GM12878 (cell line): ENCODE measurements around the gene COL1A1. TPM values are rescaled to one million over a fixed set of nuclear protein-coding genes. Genes with fewer than 3 reads are reported as not detected.

Source experiments
- ATAC-seq: fragments of 200-7000 bp; cut with Tn5 transposase; 3 replicates; pipeline ENCODE4 v1.9.1; 2020; ENCODE audit warnings: mild to moderate bottlenecking, moderate library complexity
- BruUV-seq: library from RNA; stranded (reverse); fragments of 400-500 nt; replicated peaks from 2 replicates; lab custom pipeline; 2021; lab: Mats Ljungman, UMichigan
- CTCF ChIA-PET: fragments of 300-600 bp; sonication (Branson Sonifier 250); formaldehyde crosslinking; extraction: SDS; loops from one replicate; lab custom pipeline; 2021; ENCODE audit warnings: inconsistent platforms; lab: Yijun Ruan, JAX
- POLR2A ChIA-PET: fragments of 350-600 bp; formaldehyde crosslinking; extraction: SDS; loops from one replicate; lab custom pipeline; 2021; ENCODE audit warnings: inconsistent platforms; lab: Charles Lee
- RAD21 ChIA-PET: fragments of 300-600 bp; sonication (Branson Sonifier 250); formaldehyde crosslinking; loops from one replicate; lab custom pipeline; 2023; ENCODE audit warnings: antibody characterized with exemption; ENCODE audit not compliant: unreplicated experiment; lab: Charles Lee
- SMC1A ChIA-PET: fragments of 300-600 bp; sonication (Branson Sonifier 250); formaldehyde crosslinking; loops from one replicate; lab custom pipeline; 2023; ENCODE audit not compliant: unreplicated experiment, uncharacterized antibody; lab: Charles Lee
- DNase-seq: peaks from one replicate; pipeline ENCODE4 v3.0.0-alpha.2; 2011; ENCODE audit warnings: low read depth, low spot score
- FAIRE-seq: peaks from 3 replicates; lab custom pipeline; 2011; peaks lifted over from hg19 to GRCh38; lab: Jason Lieb, UNC
- H2AFZ ChIP-seq: 2 replicates; pipeline ENCODE4 v1.6.0; 2011; ENCODE audit warnings: low read depth, low read length, control low read depth; ENCODE audit not compliant: control insufficient read depth
- H3K27ac ChIP-seq: 2 replicates; pipeline ENCODE4 v1.5.1; 2011; ENCODE audit warnings: control low read depth; ENCODE audit not compliant: control insufficient read depth, insufficient read depth
- H3K27me3 ChIP-seq, 2 experiments: replicated peaks in 1 of 2; 2 replicates each; pipeline versions ENCODE4 v1.6.0 to v1.6.1; 2011; ENCODE audit warnings: low read length in 1 of 2; ENCODE audit not compliant: control insufficient read depth in 2 of 2, insufficient read depth in 2 of 2
- H3K36me3 ChIP-seq, 2 experiments: 2 replicates each; pipeline ENCODE4 v1.5.1; 2011; ENCODE audit warnings: low read length in 1 of 2; ENCODE audit not compliant: control insufficient read depth in 2 of 2, insufficient read depth in 2 of 2
- H3K4me1 ChIP-seq: 2 replicates; pipeline ENCODE4 v1.6.1; 2011; ENCODE audit warnings: mild to moderate bottlenecking, low read length, moderate library complexity, mixed read lengths; ENCODE audit not compliant: control insufficient read depth, insufficient read depth
- H3K4me2 ChIP-seq: 2 replicates; pipeline ENCODE4 v1.6.0; 2011; ENCODE audit warnings: control low read depth; ENCODE audit not compliant: control insufficient read depth, insufficient read depth
- H3K4me3 ChIP-seq: fragments of 200-600 bp; sonication (generic); 2 replicates; pipeline ENCODE4 v1.5.1; 2016
- H3K79me2 ChIP-seq: 2 replicates; pipeline ENCODE4 v1.6.0; 2011; ENCODE audit warnings: low read length; ENCODE audit not compliant: control insufficient read depth, insufficient read depth
- H3K9ac ChIP-seq: 2 replicates; pipeline ENCODE4 v1.8.0; 2011; ENCODE audit warnings: low read length, control low read depth, mixed read lengths; ENCODE audit not compliant: control insufficient read depth, insufficient read depth
- H3K9me3 ChIP-seq: replicated peaks from 3 replicates; pipeline ENCODE4 v1.5.1; 2011; ENCODE audit warnings: mild to moderate bottlenecking, low read length; ENCODE audit not compliant: control insufficient read depth, insufficient read depth
- H4K20me1 ChIP-seq: 2 replicates; pipeline ENCODE4 v1.6.0; 2011; ENCODE audit not compliant: control insufficient read depth, insufficient read depth
- CHD4 ChIP-seq: fragments of 200-600 bp; sonication (generic); IDR thresholded peaks from 2 replicates; pipeline ENCODE4 v1.6.1; 2016; ENCODE audit warnings: mild to moderate bottlenecking
- EED ChIP-seq: sonication (generic); IDR thresholded peaks from 2 replicates; pipeline ENCODE4 v1.6.1; 2016; ENCODE audit warnings: antibody characterized with exemption, low read depth
- EP300 ChIP-seq, 2 experiments: fragments of 150-350 bp in 1 of 2; IDR thresholded peaks; 2 replicates each; pipeline ENCODE4 v1.6.1; 2011 to 2012; ENCODE audit warnings: low read depth in 2 of 2, low read length in 2 of 2, borderline replicate concordance in 1 of 2, improper control_type of control experiment in 1 of 2, inconsistent platforms in 1 of 2; ENCODE audit not compliant: control insufficient read depth in 1 of 2
- HDAC6 ChIP-seq: fragments of 200-600 bp; sonication (generic); IDR thresholded peaks from one replicate; pipeline ENCODE4 v1.8.0; 2017; ENCODE audit warnings: antibody characterized with exemption; ENCODE audit not compliant: unreplicated experiment
- IRF4 ChIP-seq: IDR thresholded peaks from 2 replicates; pipeline ENCODE4 v1.6.1; 2011; ENCODE audit warnings: low read depth, low read length
- PAX8 ChIP-seq: fragments of 450-650 bp; IDR thresholded peaks from 2 replicates; pipeline ENCODE4 v1.6.1; 2017; ENCODE audit warnings: mild to moderate bottlenecking, moderate library complexity
- RCOR1 ChIP-seq: conservative IDR thresholded peaks from 2 replicates; pipeline ENCODE4 v1.6.1; 2012; ENCODE audit warnings: low read depth, low read length, improper control_type of control experiment
- RELA ChIP-seq: fragments of 450-650 bp; IDR thresholded peaks from 2 replicates; pipeline ENCODE4 v1.8.0; 2014; ENCODE audit warnings: borderline replicate concordance; ENCODE audit not compliant: partially characterized antibody
- WGBS: methylation state at CpG from one replicate; pipeline ENCODE4 v1.1.6; 2016; ENCODE audit warnings: low lambda C conversion rate; ENCODE audit not compliant: insufficient replicate concordance, insufficient coverage; ENCODE audit errors: missing lambda C conversion rate; 5-methylcytosine and 5-hydroxymethylcytosine counted together
- in situ Hi-C: fragments of 300-500 bp; cut with MboI; formaldehyde crosslinking; loops from 9 replicates; pipeline ENCODE4 v1.14.3; 2018; ENCODE audit warnings: mixed read lengths
- intact Hi-C: fragments of 100-400 bp; cut with micrococcal nuclease; formaldehyde crosslinking; loops from one replicate; pipeline ENCODE4 v1.14.2; 2022; ENCODE audit not compliant: unreplicated experiment
- polyA plus RNA-seq, 11 experiments: library from polyadenylated mRNA; depleted of rRNA in 4 of 11; unstranded in 6 of 11; stranded (reverse) in 5 of 11; fragments of >200 nt; fragmentation: Nextera tagmentation in 4 of 11; fragmentation: Illumina TruSeq in 1 of 11; extraction: Ambion mirVana in 4 of 11; extraction: Trizol in 1 of 11; gene quantifications; 1 replicate in 1 of 11; 2 replicates in 10 of 11; pipeline versions ENCODE4 v1.2.1 to v1.2.3, GENCODE V29; 2011 to 2016; ENCODE audit warnings: inconsistent platforms in 2 of 11, missing spikeins in 2 of 11, low read depth in 1 of 11
- total RNA-seq, 4 experiments: library from RNA; depleted of rRNA in 3 of 4; stranded (reverse); fragments of >200 nt in 3 of 4; fragmentation: Illumina TruSeq in 1 of 4; extraction: Trizol in 1 of 4; gene quantifications; 2 replicates each; pipeline versions ENCODE4 v1.2.1 to v1.2.3, GENCODE V29; 2013 to 2021
- TF ChIP-seq, protein P1 (sequence below): fragments of 450-650 bp; IDR thresholded peaks from 2 replicates; pipeline ENCODE4 v1.6.1; 2017; ENCODE audit warnings: mild to moderate bottlenecking
- TF ChIP-seq, protein P2 (sequence below): fragments of 150-350 bp; IDR thresholded peaks from 2 replicates; pipeline ENCODE4 v1.6.1; 2014; ENCODE audit warnings: mild to moderate bottlenecking, low read depth, low read length
- TF ChIP-seq, protein P3 (sequence below): IDR thresholded peaks from 2 replicates; pipeline ENCODE4 v1.6.1; 2012; ENCODE audit warnings: low read depth, low read length, improper control_type of control experiment

COL1A1 gene
- total and polyA plus RNA-seq, 10 of the 15 experiments (the other 5 are each of a cell fraction or from before 2014, with no cell fraction given), result 0.18 to 7.7 (median 2.3) TPM

DNA sequence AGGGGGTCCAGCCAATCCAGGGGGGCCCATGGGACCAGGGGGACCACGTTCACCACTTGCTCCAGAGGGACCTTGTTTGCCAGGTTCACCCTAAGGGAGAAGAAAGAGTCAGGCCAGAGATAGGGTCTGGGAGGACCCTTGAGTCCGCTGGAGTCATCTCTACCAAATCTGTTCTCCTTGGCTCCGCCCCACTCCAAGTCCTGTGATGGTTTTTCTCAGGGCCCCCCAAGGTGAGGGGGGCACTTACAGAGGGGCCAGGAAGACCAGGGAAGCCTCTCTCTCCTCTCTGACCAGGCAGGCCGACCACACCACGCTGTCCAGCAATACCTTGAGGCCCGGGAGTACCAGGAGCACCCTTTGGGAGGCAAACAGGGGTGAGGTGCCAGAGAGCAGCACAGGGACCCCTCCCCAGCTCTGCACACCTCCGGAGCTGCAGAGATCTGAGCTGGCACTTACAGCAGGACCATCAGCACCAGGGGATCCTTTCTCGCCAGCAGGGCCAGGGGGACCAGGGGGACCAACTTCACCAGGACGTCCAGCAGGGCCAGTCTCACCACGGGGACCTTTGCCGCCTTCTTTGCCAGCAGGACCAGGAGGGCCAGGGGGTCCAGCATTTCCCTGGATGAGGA, 12.4 kb downstream of the COL1A1 start:
- RAD21 ChIA-PET, result no interaction called here
- TF ChIP-seq, protein P1, sequence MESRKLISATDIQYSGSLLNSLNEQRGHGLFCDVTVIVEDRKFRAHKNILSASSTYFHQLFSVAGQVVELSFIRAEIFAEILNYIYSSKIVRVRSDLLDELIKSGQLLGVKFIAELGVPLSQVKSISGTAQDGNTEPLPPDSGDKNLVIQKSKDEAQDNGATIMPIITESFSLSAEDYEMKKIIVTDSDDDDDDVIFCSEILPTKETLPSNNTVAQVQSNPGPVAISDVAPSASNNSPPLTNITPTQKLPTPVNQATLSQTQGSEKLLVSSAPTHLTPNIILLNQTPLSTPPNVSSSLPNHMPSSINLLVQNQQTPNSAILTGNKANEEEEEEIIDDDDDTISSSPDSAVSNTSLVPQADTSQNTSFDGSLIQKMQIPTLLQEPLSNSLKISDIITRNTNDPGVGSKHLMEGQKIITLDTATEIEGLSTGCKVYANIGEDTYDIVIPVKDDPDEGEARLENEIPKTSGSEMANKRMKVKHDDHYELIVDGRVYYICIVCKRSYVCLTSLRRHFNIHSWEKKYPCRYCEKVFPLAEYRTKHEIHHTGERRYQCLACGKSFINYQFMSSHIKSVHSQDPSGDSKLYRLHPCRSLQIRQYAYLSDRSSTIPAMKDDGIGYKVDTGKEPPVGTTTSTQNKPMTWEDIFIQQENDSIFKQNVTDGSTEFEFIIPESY, result no peak
- TF ChIP-seq RELA, result no peak
- no peak for TF ChIP-seq PAX8
- no peak for TF ChIP-seq EED
- TF ChIP-seq, protein P2, sequence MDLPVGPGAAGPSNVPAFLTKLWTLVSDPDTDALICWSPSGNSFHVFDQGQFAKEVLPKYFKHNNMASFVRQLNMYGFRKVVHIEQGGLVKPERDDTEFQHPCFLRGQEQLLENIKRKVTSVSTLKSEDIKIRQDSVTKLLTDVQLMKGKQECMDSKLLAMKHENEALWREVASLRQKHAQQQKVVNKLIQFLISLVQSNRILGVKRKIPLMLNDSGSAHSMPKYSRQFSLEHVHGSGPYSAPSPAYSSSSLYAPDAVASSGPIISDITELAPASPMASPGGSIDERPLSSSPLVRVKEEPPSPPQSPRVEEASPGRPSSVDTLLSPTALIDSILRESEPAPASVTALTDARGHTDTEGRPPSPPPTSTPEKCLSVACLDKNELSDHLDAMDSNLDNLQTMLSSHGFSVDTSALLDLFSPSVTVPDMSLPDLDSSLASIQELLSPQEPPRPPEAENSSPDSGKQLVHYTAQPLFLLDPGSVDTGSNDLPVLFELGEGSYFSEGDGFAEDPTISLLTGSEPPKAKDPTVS, result no peak
- TF ChIP-seq HDAC6, result no peak
- TF ChIP-seq, protein P3, sequence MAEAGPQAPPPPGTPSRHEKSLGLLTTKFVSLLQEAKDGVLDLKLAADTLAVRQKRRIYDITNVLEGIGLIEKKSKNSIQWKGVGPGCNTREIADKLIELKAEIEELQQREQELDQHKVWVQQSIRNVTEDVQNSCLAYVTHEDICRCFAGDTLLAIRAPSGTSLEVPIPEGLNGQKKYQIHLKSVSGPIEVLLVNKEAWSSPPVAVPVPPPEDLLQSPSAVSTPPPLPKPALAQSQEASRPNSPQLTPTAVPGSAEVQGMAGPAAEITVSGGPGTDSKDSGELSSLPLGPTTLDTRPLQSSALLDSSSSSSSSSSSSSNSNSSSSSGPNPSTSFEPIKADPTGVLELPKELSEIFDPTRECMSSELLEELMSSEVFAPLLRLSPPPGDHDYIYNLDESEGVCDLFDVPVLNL, result no peak
- no peak for TF ChIP-seq EP300 (IDR thresholded peaks at IDR 0.05; ENCODE audit: borderline replicate concordance in 1 of 2, control insufficient read depth in 1 of 2, low read depth in 2 of 2, low read length in 2 of 2)
- no peak for TF ChIP-seq CHD4
- no peak for TF ChIP-seq RCOR1
- TF ChIP-seq IRF4, result no peak
- TF ChIP-seq, all 136 proteins: peak for 0
- no peak for ATAC-seq
- ChIA-PET CTCF (interaction anchor here (10.1 kb wide), 1 partner anchor 18 kb away, joined by 514 read pairs; the partner anchor contains the start of gene SGCA), SMC1A (no interaction called here), POLR2A (no interaction called here)
- no peak overlapping the region for H3K27ac ChIP-seq
- H2AFZ ChIP-seq, result no peak overlapping the region
- H4K20me1 ChIP-seq, result no peaks in the 10 kb centered on the region
- peaks cover 0 to 6% of the 10 kb centered on the region in 2 experiments; a peak in 2 of 4 replicates for H3K36me3 ChIP-seq
- in situ Hi-C loops (no loop called here), intact Hi-C loops (no loop called here)
- DNase-seq, result no peak
- 41% methylated on average over 11 of the region's 11 CpGs for WGBS
- no peak for FAIRE-seq
- no TSS peak for BruUV-seq
- H3K9me3 ChIP-seq, result no peaks in the 10 kb centered on the region
- H3K9ac ChIP-seq, result no peak overlapping the region
- no peak overlapping the region for H3K4me3 ChIP-seq
- H3K79me2 ChIP-seq, result no peaks in the 10 kb centered on the region; the same call in 1 of the 2 replicates
- no peak overlapping the region for H3K4me2 ChIP-seq
- no peaks in the 10 kb centered on the region for H3K27me3 ChIP-seq
- peaks cover 33% of the 10 kb centered on the region for H3K4me1 ChIP-seq
